Heart left ventricle (tissue), 16 donors: ENCODE data around the gene SBSN. TPM values are rescaled to one million over a fixed set of nuclear protein-coding genes. Genes with fewer than 3 reads are reported as not detected.

ENCODE experiments used
- ATAC-seq, 4 donors: fragments of 200-7000 bp; cut with Tn5 transposase; one replicate each; pipeline ENCODE4 v1.9.1; 2020 to 2022; ENCODE audit warnings: moderate library complexity in 4 of 4, mild to moderate bottlenecking in 3 of 4, moderate number of reproducible peaks in 1 of 4
- DNase-seq, 5 donors: peaks; one replicate each; pipeline ENCODE4 v3.0.0-alpha.2; 2020
- H3K27ac ChIP-seq, 12 donors: fragments of 200-600 bp; sonication (generic) in 4 of 12; one replicate each; pipeline versions ENCODE4 v1.5.0 to v1.8.0; 2016 to 2022; ENCODE audit warnings: mild to moderate bottlenecking in 2 of 12
- H3K27me3 ChIP-seq, 9 donors: fragments of 200-600 bp; sonication (generic) in 2 of 9; one replicate each; pipeline versions ENCODE4 v1.5.1 to v1.8.0; 2016 to 2022; ENCODE audit warnings: mild to moderate bottlenecking in 3 of 9
- H3K36me3 ChIP-seq, 9 donors: fragments of 200-600 bp; sonication (generic) in 2 of 9; one replicate each; pipeline versions ENCODE4 v1.5.0 to v1.8.0; 2018 to 2022; ENCODE audit warnings: mild to moderate bottlenecking in 2 of 9
- H3K4me1 ChIP-seq, 12 donors: fragments of 200-600 bp; sonication (generic) in 4 of 12; one replicate each; pipeline versions ENCODE4 v1.5.0 to v1.8.0; 2016 to 2022; ENCODE audit warnings: mild to moderate bottlenecking in 3 of 12
- H3K4me3 ChIP-seq, 12 donors: fragments of 200-600 bp; sonication (generic) in 4 of 12; one replicate each; pipeline versions ENCODE4 v1.5.0 to v1.8.0; 2017 to 2022; ENCODE audit warnings: mild to moderate bottlenecking in 9 of 12, moderate library complexity in 4 of 12
- H3K9me3 ChIP-seq, 12 donors: fragments of 200-600 bp; sonication (generic) in 4 of 12; one replicate each; pipeline versions ENCODE4 v1.5.0 to v1.8.0; 2016 to 2022; ENCODE audit warnings: mild to moderate bottlenecking in 1 of 12
- CTCF ChIP-seq, 12 donors: fragments of 200-600 bp; sonication (generic) in 4 of 12; IDR thresholded peaks; one replicate each; pipeline versions ENCODE4 v1.5.0 to v1.8.0; 2018 to 2022; ENCODE audit warnings: antibody characterized with exemption in 12 of 12, mild to moderate bottlenecking in 5 of 12
- POLR2A ChIP-seq, 2 donors: fragments of 450-650 bp; IDR thresholded peaks; one replicate each; pipeline ENCODE4 v1.6.1; 2017; ENCODE audit warnings: antibody characterized with exemption in 2 of 2, mild to moderate bottlenecking in 2 of 2, moderate library complexity in 2 of 2
- WGBS, 4 donors: extraction: QIAGEN DNeasy Blood & Tissue Kit in 2 of 4; methylation state at CpG; one replicate each; pipeline versions ENCODE4 v1.1.5 to v1.1.7; 2013 to 2018; 5-methylcytosine and 5-hydroxymethylcytosine counted together
- intact Hi-C, 10 donors: fragments of 100-400 bp; cut with DNase I; formaldehyde crosslinking; loops; one replicate each; pipeline versions ENCODE4 v1.11.1 to v1.14.2; 2022
- polyA plus RNA-seq, 2 donors: library from polyadenylated mRNA; stranded (reverse); fragments of 200-250 nt; gene quantifications; one replicate each; pipeline ENCODE4 v1.2.3, GENCODE V29; 2013
- total RNA-seq, 9 donors: library from RNA; depleted of rRNA in 2 of 9; stranded (reverse); fragments of >200 nt in 2 of 9; fragmentation: NEBNext Ultra II Directional in 3 of 9; extraction: Animal tissue kit (Norgen Biotek cat#: 25700) in 3 of 9; gene quantifications; one replicate each; pipeline versions ENCODE4 v1.1.0 to v1.2.4, GENCODE V29; 2016 to 2023
- donor health status: ischemic (EF 13 %, LVEDD 7.1; RV severe dilation, severe dysfunction).
- donor health status: healthy with polysubstance abuse.
- donor health status: DM: no; HTN: yes; CAD: no.
- donor health status: DM: no; HTN: no; CAD: no.
- donor health status: ischemic (EF 25% LVEDD 6.9; RV normal size, moderate dysfunction).
- donor health status: ischemic (EF 25% LVEDD 5.7; RV mildly dilated, moderate dysfunction).
- donor health status: healthy.
- donor health status: DM: yes; HTN: yes; CAD: no.
- donor health status: ischemic (EF 35%, LVEDD 5.7; RV mildly dilated, moderate dysfunction).
- donor health status: nonischemic (EF 11% LVEDD 7.7; RV severe dilation, severe dysfunction).
- donor health status: DM: yes; HTN: yes; CAD: no.
- donor health status: PGD.
- donor health status: ischemic (EF 29% LVEDD 5.4; RV normal size, mild dysfunction).
- donor health status: nonischemic (EF 23%, LVEDD 6.1; RV moderate dilation, normal function).

The SBSN gene
- total and polyA plus RNA-seq, 11 donors: not detected

- TF ChIP-seq POLR2A (IDR thresholded peaks at IDR 0.05): no peak
- TF ChIP-seq CTCF (IDR thresholded peaks at IDR 0.05): no peak
- WGBS, 4 donors: 81 to 90% (median 86%) methylated on average over 5 to 9 of the region's 9 CpGs
- H3K4me1 ChIP-seq: peaks cover 0 to 7% (median 2%) of the 10 kb centered on the region in 12 donors
- DNase-seq (no peak), ATAC-seq (no peak)
- no peaks in the 10 kb centered on the region for H3K9me3 ChIP-seq
- intact Hi-C loops: loop anchor here in 2 of 10 donors (5.0 kb wide), 1 partner anchor 140 kb away; no protein-coding TSS in a partner anchor
- no peak overlapping the region for H3K4me3 ChIP-seq
- H3K36me3 ChIP-seq: no peaks in the 10 kb centered on the region
- H3K27ac ChIP-seq: no peak overlapping the region
- peaks cover 0 to 18% (median 0%) of the 10 kb centered on the region in 9 donors for H3K27me3 ChIP-seq
Measured at GRCh38 chr19:35491836-35492360, 36.2 kb downstream of the SBSN start.

GRCh38 chr19:35490364-35490763 is 37.7 kb downstream of the SBSN start, which contains the start of gene KRTDAP:
Gene KRTDAP, minus strand, starts transcription at chr19:35490464. Its CDS starts 22 bp downstream, at chr19:35490442.
- WGBS, 4 donors: 83 to 93% (median 86%) methylated on average over 9 of the region's 9 CpGs
- Histone ChIP-seq H3K9me3 (no peaks in the 10 kb centered on the region), H3K4me1 (peaks cover 0 to 5% (median 2%) of the 10 kb centered on the region in 12 donors), H3K27me3 (peaks cover 0 to 22% (median 0%) of the 10 kb centered on the region in 9 donors), H3K4me3 (no peak within 1 kb of the TSS), H3K27ac (no peak within 1 kb of the TSS), H3K36me3 (no peaks in the 10 kb centered on the region)
- no peak for TF ChIP-seq POLR2A (IDR thresholded peaks at IDR 0.05)
- TF ChIP-seq CTCF (IDR thresholded peaks at IDR 0.05): no peak
- ATAC-seq (no peak), DNase-seq (no peak)
- intact Hi-C loops: loop anchor here in 2 of 10 donors (5.0 kb wide), 1 partner anchor 138 kb away; no protein-coding TSS in a partner anchor

- intact Hi-C loops: no loop called here
Measured at GRCh38 chr19:35488677-35489076, 39.4 kb downstream of the SBSN start.

More at GRCh38 chr19:35488677-35489076, 39.4 kb downstream of the SBSN start:
- Histone ChIP-seq H3K9me3 (no peaks in the 10 kb centered on the region), H3K36me3 (no peaks in the 10 kb centered on the region), H3K27ac (no peak overlapping the region), H3K4me3 (no peak overlapping the region), H3K27me3 (peaks cover 0 to 22% (median 0%) of the 10 kb centered on the region in 9 donors), H3K4me1 (no peaks in the 10 kb centered on the region)
- no peak for ATAC-seq
- DNase-seq: no peak
- WGBS, 4 donors: 81 to 89% (median 87%) methylated on average over 16 of the region's 16 CpGs
- TF ChIP-seq CTCF (IDR thresholded peaks at IDR 0.05) (no peak), POLR2A (IDR thresholded peaks at IDR 0.05) (no peak)
